ENCODE results near the gene C1orf35. TPM values are rescaled to one million over a fixed set of nuclear protein-coding genes. Genes with fewer than 3 reads are reported as not detected.

Gene C1orf35
- total RNA-seq, 1 donor from 2014 or later = 16.5 TPM

DNA sequence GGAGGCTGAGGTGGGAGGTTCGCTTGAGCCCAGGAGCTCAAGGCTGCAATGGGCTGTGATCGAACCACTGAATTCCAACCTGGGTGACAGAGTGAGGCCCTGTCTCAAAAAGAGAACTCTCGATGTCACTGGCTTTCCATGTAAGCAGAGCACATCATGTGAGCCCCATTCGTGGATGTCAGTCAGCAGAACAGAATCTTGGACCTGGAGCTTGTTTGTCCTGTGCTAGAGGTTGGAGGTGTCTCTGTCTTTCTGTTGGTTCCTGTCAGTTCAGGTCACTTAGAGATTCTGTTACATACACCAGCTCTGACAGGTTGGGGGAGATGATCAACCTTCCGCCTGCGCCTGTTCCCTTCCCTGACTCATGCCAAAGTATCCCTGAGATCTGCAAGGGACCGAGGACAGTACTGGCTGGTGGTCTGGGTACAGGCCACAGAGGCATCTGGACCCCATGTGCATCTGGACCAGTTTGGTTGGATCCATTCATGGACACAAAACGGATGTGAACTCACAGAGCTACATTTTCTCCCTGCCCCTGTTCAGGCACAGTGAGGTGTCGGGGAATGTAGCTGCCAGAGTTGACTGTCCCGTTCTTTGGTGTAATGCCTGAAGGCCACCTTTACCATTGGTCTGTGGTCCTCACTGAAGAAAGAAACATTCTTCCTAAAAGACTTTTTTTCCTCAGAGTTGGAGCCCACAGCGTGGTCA is 10.6 kb downstream of the C1orf35 start:
- Histone ChIP-seq H3K36me3 (ENCODE audit: control insufficient read depth, insufficient read depth, low read length) (no peaks in the 10 kb centered on the region), H3K4me3 (ENCODE audit: low read depth, low read length) (no peak overlapping the region), H3K27me3 (ENCODE audit: control insufficient read depth, insufficient read depth, low read length) (no peaks in the 10 kb centered on the region)
- TF ChIP-seq CTCF (IDR thresholded peaks at IDR 0.05; ENCODE audit: insufficient read depth, low read length, poor library complexity, severe bottlenecking) = no peak
- DNase-seq (ENCODE audit: low read depth) = no peak

DNA sequence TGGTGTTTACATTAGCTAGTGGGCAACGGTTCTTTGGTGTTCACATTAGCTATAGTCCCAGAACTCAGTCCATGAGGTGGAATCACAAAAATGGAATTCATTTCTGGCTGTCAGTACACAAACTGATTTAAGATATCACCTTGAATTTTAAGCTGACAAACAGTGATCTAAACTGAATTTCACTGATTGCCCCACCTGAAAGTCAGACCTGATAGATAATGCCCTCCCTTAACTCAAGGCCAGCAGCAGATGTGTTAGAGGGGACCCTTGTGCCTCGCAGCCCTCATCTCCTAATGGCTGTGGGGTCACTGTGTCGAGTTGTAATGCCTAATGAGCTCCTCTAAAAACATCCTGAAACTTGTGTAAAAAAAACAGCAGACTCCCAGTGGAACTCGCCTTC is 12.0 kb downstream of the C1orf35 start:
- no peaks in the 10 kb centered on the region for H3K27me3 ChIP-seq (ENCODE audit: control insufficient read depth, insufficient read depth, low read length)
- no peaks in the 10 kb centered on the region for H3K36me3 ChIP-seq (ENCODE audit: control insufficient read depth, insufficient read depth, low read length)
- no peak overlapping the region for H3K4me3 ChIP-seq (ENCODE audit: low read depth, low read length)
- no peak for DNase-seq (ENCODE audit: low read depth)
- TF ChIP-seq CTCF (IDR thresholded peaks at IDR 0.05; ENCODE audit: insufficient read depth, low read length, poor library complexity, severe bottlenecking) = no peak

GRCh38 chr1:228090613-228091081 is 12.5 kb downstream of the C1orf35 start:
- no peak for TF ChIP-seq CTCF (IDR thresholded peaks at IDR 0.05; ENCODE audit: insufficient read depth, low read length, poor library complexity, severe bottlenecking)
- no peaks in the 10 kb centered on the region for H3K36me3 ChIP-seq (ENCODE audit: control insufficient read depth, insufficient read depth, low read length)
- H3K4me3 ChIP-seq (ENCODE audit: low read depth, low read length) = no peak overlapping the region
- DNase-seq (ENCODE audit: low read depth) = no peak
- no peaks in the 10 kb centered on the region for H3K27me3 ChIP-seq (ENCODE audit: control insufficient read depth, insufficient read depth, low read length)

DNA sequence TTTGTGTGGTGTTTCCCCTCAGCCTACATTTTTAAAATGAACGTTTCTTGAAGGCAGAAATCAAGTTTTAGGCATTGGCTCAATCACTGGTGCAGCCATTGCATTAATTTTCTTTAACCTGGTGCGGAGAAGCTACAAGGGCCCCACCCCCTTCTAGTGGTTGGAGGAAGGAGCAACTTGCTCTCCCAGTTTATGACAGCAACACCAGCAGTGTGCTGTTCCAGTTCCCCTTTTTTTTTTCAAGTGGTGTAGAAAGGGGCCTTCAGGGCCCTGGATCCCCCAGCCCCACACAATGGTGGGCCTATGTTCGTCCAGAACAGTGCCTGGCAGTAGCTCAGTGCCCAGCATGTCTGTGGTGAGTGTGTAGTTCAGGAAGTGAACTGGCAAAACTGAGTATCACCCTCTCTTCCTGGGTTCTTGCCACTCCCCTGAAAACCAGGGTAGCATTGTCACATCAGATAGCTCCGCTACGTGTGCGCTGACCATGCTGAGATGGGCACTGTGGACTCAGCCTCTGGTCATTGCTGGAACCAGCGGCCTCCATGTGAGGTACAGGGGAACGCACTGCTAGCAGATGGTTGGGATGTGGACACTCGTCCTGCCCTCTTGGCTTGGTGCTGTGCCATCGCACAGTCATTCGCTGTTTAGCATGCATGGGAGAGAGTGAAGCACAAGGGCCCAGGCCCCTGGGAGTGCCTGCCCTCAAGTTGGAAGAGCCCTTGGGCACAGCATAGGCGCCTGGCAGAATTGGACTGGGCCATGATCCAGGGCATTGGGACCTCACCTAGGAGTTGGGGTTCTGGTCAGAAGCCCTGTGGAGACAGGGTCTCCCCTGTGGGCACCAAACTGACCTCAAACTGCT is 13.4 kb downstream of the C1orf35 start:
- no peaks in the 10 kb centered on the region for H3K27me3 ChIP-seq (ENCODE audit: control insufficient read depth, insufficient read depth, low read length)
- no peak for DNase-seq (ENCODE audit: low read depth)
- no peak overlapping the region for H3K4me3 ChIP-seq (ENCODE audit: low read depth, low read length)
- TF ChIP-seq CTCF (IDR thresholded peaks at IDR 0.05; ENCODE audit: insufficient read depth, low read length, poor library complexity, severe bottlenecking) = no peak
- no peaks in the 10 kb centered on the region for H3K36me3 ChIP-seq (ENCODE audit: control insufficient read depth, insufficient read depth, low read length)

DNA sequence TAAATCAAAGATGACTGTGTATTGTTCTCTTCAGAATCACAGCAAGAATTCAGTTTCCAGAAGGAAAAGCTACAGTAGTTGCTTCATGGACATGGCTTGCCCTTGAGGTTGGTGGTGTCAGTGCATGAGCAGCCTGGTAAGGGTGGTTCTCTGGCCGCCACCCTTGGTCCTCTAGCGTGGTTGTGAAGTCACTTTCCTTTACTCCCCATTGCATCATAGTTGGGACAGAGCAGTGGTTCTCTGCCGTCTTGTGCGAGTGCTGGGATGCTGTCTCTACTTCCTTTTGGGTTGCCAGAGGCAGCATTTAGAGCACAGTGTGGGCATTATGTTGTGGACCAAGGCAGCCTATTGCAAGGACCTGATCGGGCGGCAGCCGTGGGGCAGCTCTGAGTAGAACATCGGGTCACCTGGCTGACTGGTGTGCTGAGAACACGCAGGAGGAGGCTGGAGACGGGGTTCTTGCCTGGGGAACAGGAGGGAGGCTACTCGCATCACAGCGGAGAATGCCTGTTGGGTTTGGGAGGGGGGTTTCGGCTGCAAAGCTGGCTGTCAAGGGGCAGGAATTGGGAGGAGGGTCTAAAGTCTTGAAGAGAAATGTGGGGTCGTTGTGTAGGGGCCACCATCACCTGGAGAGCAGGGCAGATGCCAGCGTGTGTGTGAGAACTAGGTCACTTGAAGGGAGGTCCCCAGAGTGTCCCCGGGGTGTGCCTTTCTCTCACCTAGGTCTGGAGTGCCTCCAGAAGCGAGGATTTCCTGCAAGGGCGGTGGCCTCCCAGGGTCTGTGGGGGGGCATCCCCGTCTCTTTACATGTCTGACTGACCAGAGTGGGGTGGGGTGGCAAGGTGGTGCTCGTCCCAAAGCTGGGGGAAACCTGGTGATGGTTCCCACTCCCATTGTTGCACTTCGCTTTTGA is 14.3 kb downstream of the C1orf35 start:
- TF ChIP-seq CTCF (IDR thresholded peaks at IDR 0.05; ENCODE audit: insufficient read depth, low read length, poor library complexity, severe bottlenecking) = no peak
- no peaks in the 10 kb centered on the region for H3K36me3 ChIP-seq (ENCODE audit: control insufficient read depth, insufficient read depth, low read length)
- no peak for DNase-seq (ENCODE audit: low read depth)
- H3K27me3 ChIP-seq (ENCODE audit: control insufficient read depth, insufficient read depth, low read length) = no peaks in the 10 kb centered on the region
- H3K4me3 ChIP-seq (ENCODE audit: low read depth, low read length) = no peak overlapping the region
